Uterus (tissue), 2 donors: ENCODE data around the gene HAND1.

Experiments
- POLR2A ChIP-seq, 2 donors: fragments of 450-650 bp; IDR thresholded peaks; one replicate each; pipeline ENCODE4 v1.6.1; 2016; ENCODE audit warnings: antibody characterized with exemption in 2 of 2, mild to moderate bottlenecking in 1 of 2, moderate library complexity in 1 of 2
- TF ChIP-seq, protein P1 (sequence below), 4 experiments: fragments of 200-600 bp in 2 of 4; fragments of 450-650 bp in 2 of 4; sonication (generic) in 2 of 4; IDR thresholded peaks; one replicate each; pipeline ENCODE4 v1.5.1; 2016 to 2019; ENCODE audit warnings: antibody characterized with exemption in 4 of 4, mild to moderate bottlenecking in 2 of 4, moderate library complexity in 1 of 4

DNA sequence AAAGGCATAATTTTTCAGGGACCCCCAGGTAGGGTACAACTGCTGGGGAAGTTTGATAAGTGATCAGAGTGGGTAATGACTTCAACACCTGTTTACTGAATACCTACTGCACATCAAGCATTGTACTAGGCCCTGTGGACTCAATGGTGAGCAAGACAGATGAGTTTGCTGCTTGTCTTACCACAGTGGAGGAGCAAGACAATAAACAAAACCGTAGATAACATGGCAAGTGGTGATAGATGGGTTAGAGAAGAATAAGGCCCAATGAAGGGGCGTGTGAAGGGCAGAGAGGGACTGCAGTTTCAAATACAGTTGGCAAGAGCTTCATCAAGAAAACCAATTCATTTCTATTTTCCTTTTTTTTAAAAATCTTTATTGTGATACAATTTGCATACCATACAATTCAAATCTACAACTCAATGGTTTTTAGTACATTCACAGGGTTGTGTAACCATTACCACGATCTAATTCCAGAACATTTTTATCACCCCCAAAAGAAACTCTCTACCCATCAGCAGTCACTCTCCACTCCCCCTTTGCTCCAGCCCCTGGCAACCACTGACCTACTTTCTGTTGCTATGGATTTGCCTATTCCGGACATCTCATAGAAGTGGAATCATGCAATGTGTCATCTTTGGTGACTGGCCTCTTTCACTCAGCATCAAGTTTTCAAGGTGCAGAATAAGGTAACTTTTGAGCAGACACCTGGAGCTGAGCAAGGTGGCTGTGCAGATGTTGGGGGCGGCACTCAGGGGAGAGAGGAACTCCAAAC lies 31.9 kb upstream of the HAND1 start:
- TF ChIP-seq, protein P1, sequence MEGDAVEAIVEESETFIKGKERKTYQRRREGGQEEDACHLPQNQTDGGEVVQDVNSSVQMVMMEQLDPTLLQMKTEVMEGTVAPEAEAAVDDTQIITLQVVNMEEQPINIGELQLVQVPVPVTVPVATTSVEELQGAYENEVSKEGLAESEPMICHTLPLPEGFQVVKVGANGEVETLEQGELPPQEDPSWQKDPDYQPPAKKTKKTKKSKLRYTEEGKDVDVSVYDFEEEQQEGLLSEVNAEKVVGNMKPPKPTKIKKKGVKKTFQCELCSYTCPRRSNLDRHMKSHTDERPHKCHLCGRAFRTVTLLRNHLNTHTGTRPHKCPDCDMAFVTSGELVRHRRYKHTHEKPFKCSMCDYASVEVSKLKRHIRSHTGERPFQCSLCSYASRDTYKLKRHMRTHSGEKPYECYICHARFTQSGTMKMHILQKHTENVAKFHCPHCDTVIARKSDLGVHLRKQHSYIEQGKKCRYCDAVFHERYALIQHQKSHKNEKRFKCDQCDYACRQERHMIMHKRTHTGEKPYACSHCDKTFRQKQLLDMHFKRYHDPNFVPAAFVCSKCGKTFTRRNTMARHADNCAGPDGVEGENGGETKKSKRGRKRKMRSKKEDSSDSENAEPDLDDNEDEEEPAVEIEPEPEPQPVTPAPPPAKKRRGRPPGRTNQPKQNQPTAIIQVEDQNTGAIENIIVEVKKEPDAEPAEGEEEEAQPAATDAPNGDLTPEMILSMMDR (IDR thresholded peaks at IDR 0.05) = no peak
- no peak for TF ChIP-seq POLR2A (IDR thresholded peaks at IDR 0.05)
